ENCODE data around the gene CCT5.
A peak's percentile ranks its signal among the peaks of the same experiment; 100 is the strongest.
"Not testable (repeated sequence)": the region's sequence is repeated elsewhere in the genome, so short reads cannot be mapped to it uniquely, and the experiment has no call there.

CCT5 gene

GRCh38 chr5:10246761-10247160 is 3.3 kb upstream of the CCT5 start:
- no peak for DNase-seq (ENCODE audit: low read depth in 2 of 2)

DNA sequence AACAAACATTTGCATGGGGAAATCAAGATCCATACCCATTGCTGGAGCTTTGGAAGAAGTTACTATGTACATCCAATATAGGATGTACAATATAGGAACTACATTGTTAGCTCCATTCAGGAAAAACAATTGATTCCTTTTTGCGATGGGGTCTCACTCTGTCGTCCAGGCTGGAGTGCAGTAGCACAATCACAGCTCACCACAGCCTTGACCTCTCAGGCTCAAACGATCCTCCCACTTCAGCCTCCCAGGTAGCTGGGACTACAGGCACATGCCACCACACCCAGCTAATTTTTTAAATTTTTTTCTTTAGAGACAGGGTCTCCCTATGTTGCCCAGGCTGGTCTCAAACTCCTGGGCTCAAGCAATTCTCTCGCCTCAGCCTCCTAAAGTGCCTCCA is 2.9 kb upstream of the CCT5 start:
- DNase-seq (ENCODE audit: low read depth in 2 of 2), result not testable (repeated sequence)

GRCh38 chr5:10248378-10249260 is 1.5 kb upstream of the CCT5 start:
- no peak for DNase-seq (ENCODE audit: low read depth in 2 of 2)

DNA sequence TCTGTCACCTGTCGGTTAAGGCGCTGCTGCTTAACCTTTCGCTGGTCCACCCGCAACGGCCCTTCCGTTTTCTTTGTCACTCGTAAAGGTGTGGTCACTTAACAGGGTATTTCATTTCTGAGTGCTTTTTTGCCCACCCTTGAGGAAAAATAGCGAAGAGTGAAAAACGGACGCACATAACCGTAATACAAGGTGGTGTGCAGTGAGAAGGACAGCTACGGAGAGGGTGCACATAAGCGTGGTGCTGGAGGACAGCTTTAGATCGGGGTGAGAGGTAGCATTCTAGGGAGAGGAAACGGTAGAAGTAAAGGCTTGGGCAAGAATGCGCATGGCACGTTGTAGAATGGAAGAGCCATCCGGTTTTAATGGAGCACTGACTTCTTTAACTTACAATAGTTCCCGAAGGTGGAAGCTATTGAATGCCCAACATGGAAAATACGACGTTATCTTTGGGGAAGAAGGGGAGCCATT is 761 bp downstream of the CCT5 start:
- DNase-seq (ENCODE audit: low read depth in 2 of 2), result no peak

- DNase-seq (ENCODE audit: low read depth in 2 of 2), result no peak
Observed at GRCh38 chr5:10251405-10251804, 1.3 kb downstream of the CCT5 start.

DNA sequence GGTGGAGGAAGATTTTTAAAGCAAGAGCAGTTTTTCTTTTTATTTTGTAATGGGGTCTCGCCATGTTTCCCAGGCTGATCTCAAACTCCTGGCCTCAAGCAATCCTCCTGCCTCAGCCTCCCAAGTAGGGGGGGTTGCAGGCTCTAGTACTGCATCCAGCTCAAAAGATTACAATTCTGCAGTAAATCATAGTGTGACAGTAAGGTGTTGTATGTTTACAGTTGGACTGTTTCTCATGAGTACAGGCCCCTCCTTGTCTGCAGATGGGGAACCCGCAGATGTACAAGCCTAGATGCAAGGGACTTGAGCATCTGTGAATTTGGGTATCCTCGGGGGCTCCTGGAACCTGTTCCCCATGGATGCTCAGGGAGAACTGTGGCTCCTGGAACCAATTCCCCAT is 3.3 kb downstream of the CCT5 start:
- no peak for DNase-seq (ENCODE audit: low read depth in 2 of 2)

- DNase-seq (ENCODE audit: low read depth in 2 of 2), result no peak
Observed at GRCh38 chr5:10254686-10255085, 4.6 kb downstream of the CCT5 start.

DNA sequence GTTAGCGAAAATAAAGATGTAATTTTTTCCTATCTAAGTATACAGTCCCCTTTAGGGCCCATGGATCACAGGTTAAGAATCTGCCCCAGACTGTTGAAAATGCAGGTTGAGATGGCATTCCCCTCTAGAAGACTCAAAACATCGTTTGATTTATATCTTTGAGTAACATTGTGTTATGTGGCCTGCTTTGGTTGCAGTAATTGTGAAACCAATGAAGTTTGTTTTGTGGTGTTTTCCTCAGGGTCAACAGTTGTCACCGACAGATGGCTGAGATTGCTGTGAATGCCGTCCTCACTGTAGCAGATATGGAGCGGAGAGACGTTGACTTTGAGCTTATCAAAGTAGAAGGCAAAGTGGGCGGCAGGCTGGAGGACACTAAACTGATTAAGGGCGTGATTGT is 7.8 kb downstream of the CCT5 start:
- DNase-seq (ENCODE audit: low read depth in 2 of 2), result no peak

DNA sequence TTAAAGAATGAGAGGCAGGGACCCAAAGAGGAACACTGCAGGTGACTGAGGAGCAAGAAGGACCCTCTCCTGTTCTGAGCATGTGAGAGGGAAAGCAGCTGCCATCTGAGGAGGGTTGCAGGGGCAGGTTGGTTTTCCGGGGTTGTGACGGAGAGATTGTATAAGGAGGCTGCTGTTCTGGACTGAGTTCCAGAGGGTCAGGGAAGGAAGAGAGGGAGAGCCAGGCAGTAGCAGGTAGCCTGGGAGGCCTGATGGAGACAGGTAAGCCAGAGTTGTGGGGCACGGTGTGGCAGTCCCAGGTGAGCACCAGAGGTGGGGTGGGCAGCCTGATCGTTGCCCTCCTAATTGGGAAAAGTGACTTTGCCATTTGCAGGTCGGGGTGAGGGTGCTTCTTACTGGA is 9.8 kb downstream of the CCT5 start:
- DNase-seq (ENCODE audit: low read depth in 2 of 2), result no peak

- no peak for DNase-seq (ENCODE audit: low read depth in 2 of 2)
Observed at GRCh38 chr5:10261065-10261464, 11.0 kb downstream of the CCT5 start.

DNA sequence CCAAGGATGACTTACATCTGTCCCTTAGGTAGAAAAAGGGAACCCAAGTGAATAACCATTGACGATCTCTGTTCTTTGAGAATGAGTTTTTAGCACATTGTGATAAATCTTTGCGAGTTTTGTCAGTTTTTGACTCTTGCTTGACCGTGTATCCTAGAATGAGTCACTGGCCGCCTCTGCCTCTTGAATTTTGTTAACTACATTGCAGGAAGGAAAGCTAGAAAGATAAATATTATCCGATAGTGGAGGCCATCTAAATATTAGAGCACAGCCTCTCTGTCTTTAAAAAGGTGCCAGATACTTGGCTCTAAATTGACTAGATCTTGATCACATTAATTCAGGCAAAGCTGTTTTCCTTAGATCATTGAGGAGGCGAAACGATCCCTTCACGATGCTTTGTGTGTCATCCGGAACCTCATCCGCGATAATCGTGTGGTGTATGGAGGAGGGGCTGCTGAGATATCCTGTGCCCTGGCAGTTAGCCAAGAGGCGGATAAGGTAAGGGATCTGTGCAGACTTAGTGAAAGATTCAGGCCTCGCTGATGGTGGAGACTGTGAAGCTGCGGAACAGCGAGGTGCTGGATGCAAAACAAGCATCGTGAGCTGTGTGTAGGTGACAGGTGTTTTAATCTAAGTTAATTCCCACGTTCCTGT is 12.2 kb downstream of the CCT5 start:
- no peak for DNase-seq (ENCODE audit: low read depth in 2 of 2)

GRCh38 chr5:10262995-10263394 is 12.9 kb downstream of the CCT5 start:
- no peak for DNase-seq (ENCODE audit: low read depth in 2 of 2)

GRCh38 chr5:10264604-10265003 is 14.5 kb downstream of the CCT5 start:
- DNase-seq (ENCODE audit: low read depth in 2 of 2), result peak; percentile 36 to 37

DNA sequence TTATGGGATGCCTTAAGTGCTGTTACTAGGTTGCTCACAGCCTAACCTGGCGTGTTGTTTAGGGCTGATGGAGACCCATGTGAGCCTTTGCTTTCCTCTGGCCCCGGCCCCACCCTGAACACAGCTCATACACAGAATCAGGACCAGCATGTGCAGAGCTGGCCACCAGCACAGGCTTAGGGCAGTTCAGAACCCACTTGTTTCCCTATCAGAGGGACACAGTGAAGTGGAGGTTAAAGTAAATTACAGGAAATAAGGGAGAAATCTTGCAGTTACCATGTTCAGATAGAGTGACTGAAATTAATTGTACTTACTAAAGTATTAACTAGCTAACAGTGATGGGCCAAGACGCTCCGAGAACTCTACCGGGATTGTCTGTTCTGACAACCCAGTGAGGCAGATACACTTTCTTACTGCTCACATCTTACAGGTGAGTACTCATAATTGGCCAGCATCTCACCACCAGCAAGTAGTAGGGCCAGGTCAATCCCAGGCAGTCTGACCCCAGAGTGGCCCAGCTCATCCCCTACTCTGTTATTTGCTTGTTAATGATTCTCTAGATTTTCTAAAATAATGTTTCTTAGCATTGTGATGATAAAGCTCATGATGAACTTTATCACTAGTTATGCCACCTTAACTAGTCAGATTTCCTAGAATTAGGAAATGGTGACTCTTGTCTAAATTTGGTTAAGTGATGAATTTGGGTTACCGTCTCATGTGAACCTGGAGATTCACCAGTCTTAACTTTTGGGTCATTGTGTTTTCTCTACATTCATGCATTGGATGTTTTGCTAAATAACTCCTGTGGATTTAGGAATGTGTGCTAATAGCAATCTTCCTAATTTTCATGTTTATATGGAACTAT is 15.4 kb downstream of the CCT5 start:
- DNase-seq (ENCODE audit: low read depth in 2 of 2), result no peak

- DNase-seq (ENCODE audit: low read depth in 2 of 2), result no peak
Observed at GRCh38 chr5:10266137-10266536, 16.1 kb downstream of the CCT5 start.

DNA sequence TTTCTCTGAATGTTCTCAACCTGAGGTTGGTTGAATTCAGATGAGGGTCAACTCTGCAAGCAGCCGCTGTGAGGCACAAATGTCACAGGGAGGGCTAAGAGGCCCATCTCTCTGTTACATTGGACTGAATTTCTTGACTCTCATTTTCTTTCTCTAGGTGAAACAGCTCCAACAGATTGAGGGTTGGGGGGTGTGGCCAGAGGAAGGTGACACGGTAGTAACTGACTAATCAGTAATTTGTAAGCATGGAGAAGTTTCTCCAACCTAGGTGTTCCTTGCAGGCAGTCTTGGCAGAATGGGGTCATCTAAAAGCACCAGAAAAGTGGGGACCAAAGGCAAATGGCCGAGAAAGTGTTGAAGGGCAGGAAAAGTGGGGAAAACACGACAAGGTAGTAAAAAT is 16.8 kb downstream of the CCT5 start:
- DNase-seq (ENCODE audit: low read depth in 2 of 2), result no peak

DNA sequence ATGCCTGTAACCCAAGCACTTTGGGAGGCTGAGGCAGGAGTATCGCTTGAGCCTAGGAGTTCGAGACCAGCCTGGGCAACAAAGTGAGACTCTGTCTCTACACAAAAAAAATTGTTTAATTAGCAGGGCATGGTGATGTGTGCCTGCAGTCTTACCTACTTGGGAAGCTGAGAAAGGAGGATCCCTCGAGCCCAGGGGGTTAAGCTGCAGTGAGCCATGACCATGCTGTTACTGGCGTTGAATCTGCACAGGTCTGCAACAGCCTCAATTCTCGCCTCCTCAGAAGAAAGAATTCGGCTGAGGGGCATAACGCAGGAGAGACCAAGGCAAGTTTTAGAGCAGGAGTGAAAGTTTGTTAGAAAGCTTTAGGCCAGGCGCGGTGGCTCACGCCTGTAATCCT is 18.0 kb downstream of the CCT5 start:
- no peak for DNase-seq (ENCODE audit: low read depth in 2 of 2)

DNA sequence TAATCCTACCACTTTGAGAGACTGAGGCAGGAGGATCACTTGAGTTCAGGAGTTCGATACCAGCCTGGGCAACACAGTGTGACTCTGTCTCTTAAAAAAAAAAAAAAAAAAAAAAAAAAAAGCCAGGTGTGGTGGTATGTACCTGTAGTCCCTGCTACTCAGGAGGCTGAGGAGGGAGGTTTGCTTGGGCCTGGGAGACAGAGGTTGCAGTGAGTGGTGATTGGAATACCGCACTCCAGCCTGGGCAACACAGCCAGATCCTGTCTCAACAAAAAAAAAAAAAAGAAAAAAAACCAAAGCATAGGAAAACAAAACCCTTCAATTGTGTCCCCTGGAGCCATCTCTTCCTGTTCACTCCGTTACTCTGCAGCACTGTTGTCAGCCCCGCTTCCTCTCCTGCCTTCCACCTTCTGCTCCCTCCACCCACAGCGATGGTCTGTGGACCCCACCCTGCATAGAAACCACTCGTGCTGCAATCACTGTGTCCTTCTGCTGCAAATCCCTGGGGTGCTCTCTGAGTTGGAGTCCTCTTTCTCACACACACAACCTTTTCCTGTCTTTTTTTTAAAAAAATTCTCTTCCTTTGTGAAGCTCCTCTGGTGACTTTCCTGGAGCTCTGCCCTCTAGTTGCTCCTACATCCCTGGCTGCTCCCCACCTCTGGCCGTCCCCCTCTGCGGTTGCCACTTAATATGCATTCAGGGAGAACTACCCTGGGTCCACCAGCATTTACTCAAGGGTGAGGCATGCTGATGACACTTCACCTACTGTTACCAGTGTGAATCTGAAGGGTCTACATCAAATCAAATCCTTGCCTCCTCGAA is 22.2 kb downstream of the CCT5 start:
- no peak for DNase-seq (ENCODE audit: low read depth in 2 of 2)

- DNase-seq (ENCODE audit: low read depth in 2 of 2), result not testable (repeated sequence)
Observed at GRCh38 chr5:10272875-10273209, 22.8 kb downstream of the CCT5 start.

- no peak for DNase-seq (ENCODE audit: low read depth in 2 of 2)
Observed at GRCh38 chr5:10275460-10275859, 25.4 kb downstream of the CCT5 start.

DNA sequence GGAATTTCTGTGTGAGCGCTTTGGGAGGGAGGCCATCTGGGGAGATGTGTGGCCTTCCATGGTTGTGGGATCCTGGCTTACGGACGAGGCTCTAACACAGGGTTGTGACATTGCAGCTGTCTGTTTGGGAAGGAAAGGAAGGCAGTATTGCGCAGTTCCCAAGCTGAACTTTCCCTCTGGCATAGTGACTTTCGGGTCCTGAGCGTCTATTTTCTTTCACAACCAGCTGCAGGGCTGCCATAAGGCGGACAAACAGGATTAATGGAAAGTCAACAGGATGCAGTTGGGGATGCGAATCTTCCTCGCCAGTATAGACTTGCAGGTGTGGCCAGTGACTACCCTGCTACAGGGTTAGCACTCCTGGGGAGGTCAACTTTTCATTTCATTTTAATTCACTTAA is 25.9 kb downstream of the CCT5 start:
- no peak for DNase-seq (ENCODE audit: low read depth in 2 of 2)

DNA sequence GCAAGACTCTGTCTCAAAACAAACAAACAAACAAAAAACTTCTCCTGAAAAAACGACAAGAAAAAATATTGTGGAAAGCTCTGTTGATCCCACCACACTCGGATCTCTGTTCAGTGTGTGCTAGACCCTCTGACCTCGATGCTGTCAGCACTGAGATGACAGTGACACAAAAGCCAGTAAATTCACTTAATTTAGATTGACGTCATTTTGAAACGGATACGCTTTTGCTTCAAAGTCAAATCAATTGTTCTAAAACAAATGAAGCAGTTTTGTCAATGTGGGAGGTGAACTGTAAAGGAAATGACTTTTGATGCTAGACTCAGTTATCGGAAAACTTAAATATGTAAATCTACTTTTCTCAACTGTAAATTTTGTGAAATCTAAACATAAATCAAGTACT is 26.6 kb downstream of the CCT5 start:
- no peak for DNase-seq (ENCODE audit: low read depth in 2 of 2)
